ENCODE data around the gene AARS1. TPM values are rescaled to one million over a fixed set of nuclear protein-coding genes. Genes with fewer than 3 reads are reported as not detected.

The AARS1 gene
- total and polyA plus RNA-seq, 10 of the 15 experiments (the other 5 are each of a cell fraction or from before 2014, with no cell fraction given) = 21.5 to 143 (median 96.9) TPM

DNA sequence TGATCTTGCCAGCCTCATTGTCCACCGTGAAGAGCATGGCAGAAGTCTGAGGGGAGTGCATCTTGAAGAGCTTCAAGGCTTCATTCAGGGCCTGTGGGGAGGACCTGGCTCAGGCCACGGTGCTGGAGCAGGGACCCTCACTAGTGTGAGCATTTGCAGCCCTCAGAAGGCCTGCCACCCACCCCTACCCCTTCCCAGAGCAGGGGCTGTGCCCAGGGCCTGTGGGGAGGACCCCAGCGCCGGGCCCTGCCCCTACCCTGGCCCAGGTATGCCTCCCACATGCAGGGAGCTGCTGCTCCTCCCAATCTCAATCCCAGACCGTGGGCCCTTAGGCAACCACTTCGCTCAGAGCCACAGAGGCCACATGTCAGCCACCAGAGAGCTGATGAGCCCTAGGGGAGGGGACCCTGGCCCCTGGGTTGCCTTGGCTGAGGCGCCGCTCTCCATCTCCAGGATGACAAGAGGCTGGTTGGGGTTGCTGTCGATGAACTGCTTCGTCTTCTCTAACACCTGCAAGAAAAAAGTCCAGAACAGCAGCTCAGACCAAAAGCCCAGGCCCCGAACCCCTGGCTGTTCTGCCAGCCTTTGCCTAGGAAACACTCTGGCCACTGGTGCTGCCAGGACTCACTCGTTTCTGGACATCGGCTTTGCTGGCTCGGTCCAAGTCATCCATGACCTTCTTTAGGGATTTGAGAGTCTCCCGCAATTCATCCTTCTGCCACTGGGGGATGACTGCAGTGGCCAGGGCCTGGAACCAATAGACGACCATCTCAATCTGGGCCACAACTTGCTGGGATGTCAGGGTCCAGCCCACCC is 35.8 kb downstream of the AARS1 start:
- Histone ChIP-seq H3K27ac (ENCODE audit: control insufficient read depth, insufficient read depth) (no peak overlapping the region), H3K4me3 (no peak overlapping the region), H3K36me3 (ENCODE audit: control insufficient read depth in 2 of 2, insufficient read depth in 2 of 2, low read length in 1 of 2) (peaks cover 27 to 37% of the 10 kb centered on the region in 2 experiments), H3K27me3 (replicated peaks in 1 of 2; ENCODE audit: control insufficient read depth in 2 of 2, insufficient read depth in 2 of 2, low read length in 1 of 2) (no peaks in the 10 kb centered on the region), H3K9me3 (replicated peaks; ENCODE audit: control insufficient read depth, insufficient read depth, low read length) (no peaks in the 10 kb centered on the region), H3K79me2 (ENCODE audit: control insufficient read depth, insufficient read depth, low read length) (peaks cover 26% of the 10 kb centered on the region), H3K4me1 (ENCODE audit: control insufficient read depth, insufficient read depth, low read length) (no peaks in the 10 kb centered on the region), H2AFZ (ENCODE audit: control insufficient read depth, low read depth, low read length) (no peak overlapping the region), H4K20me1 (ENCODE audit: control insufficient read depth, insufficient read depth) (no peaks in the 10 kb centered on the region), H3K9ac (ENCODE audit: control insufficient read depth, insufficient read depth, low read length) (no peak overlapping the region), H3K4me2 (ENCODE audit: control insufficient read depth, insufficient read depth) (no peak overlapping the region)
- ChIA-PET CTCF (interaction anchor here (3.2 kb wide), 1 partner anchor 9 kb away, joined by 13 read pairs; no protein-coding TSS in a partner anchor), POLR2A (interaction anchor here (0.8 kb wide), 1 partner anchor 32 kb away, joined by 4 read pairs; no protein-coding TSS in a partner anchor), RAD21 (ENCODE audit: unreplicated experiment) (no interaction called here), SMC1A (ENCODE audit: uncharacterized antibody, unreplicated experiment) (no interaction called here)
- intact Hi-C loops (cut with micrococcal nuclease; ENCODE audit: unreplicated experiment) = loop anchor here (10.0 kb wide), 1 partner anchor 89 kb away; no protein-coding TSS in a partner anchor
- WGBS (ENCODE audit: insufficient coverage, insufficient replicate concordance, low lambda C conversion rate, missing lambda C conversion rate) = 85% methylated on average over 16 of the region's 16 CpGs
- no peak for ATAC-seq
- in situ Hi-C loops (cut with MboI) = no loop called here
- BruUV-seq (replicated peaks) = no TSS peak
- DNase-seq (ENCODE audit: low read depth, low spot score) = no peak
- TF ChIP-seq MXI1 (IDR thresholded peaks at IDR 0.05; ENCODE audit: low read depth, low read length) (no peak), ZZZ3 (IDR thresholded peaks at IDR 0.05; ENCODE audit: control insufficient read depth, insufficient read length, low read depth) (no peak)
- TF ChIP-seq, protein P1, sequence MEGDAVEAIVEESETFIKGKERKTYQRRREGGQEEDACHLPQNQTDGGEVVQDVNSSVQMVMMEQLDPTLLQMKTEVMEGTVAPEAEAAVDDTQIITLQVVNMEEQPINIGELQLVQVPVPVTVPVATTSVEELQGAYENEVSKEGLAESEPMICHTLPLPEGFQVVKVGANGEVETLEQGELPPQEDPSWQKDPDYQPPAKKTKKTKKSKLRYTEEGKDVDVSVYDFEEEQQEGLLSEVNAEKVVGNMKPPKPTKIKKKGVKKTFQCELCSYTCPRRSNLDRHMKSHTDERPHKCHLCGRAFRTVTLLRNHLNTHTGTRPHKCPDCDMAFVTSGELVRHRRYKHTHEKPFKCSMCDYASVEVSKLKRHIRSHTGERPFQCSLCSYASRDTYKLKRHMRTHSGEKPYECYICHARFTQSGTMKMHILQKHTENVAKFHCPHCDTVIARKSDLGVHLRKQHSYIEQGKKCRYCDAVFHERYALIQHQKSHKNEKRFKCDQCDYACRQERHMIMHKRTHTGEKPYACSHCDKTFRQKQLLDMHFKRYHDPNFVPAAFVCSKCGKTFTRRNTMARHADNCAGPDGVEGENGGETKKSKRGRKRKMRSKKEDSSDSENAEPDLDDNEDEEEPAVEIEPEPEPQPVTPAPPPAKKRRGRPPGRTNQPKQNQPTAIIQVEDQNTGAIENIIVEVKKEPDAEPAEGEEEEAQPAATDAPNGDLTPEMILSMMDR (IDR thresholded peaks at IDR 0.05 in 2 of 3, conservative IDR thresholded peaks at IDR 0.05 in 1 of 3; ENCODE audit: control insufficient read depth in 2 of 3, extremely low read depth in 1 of 3, insufficient read depth in 1 of 3, low read depth in 3 of 3, low read length in 3 of 3) = peak; percentile 35 to 71 (median 61)
- no peak for FAIRE-seq
